Endothelial cell of umbilical vein (primary cell): ENCODE measurements around the gene PDX1. TPM values are rescaled to one million over a fixed set of nuclear protein-coding genes. Genes with fewer than 3 reads are reported as not detected.

ENCODE experiments used
- BruUV-seq: library from RNA; stranded (reverse); fragments of 400-500 nt; replicated peaks from 2 replicates; lab custom pipeline; 2021; lab: Mats Ljungman, UMichigan
- CTCF ChIA-PET: fragments of 300-600, 350-600 bp; sonication (Branson Sonifier 250); formaldehyde crosslinking; loops from one replicate; lab custom pipeline; 2021; ENCODE audit warnings: antibody characterized with exemption, inconsistent platforms; lab: Charles Lee
- POLR2A ChIA-PET: fragments of 300-600, 350-600 bp; sonication (Branson Sonifier 250); formaldehyde crosslinking; loops from one replicate; lab custom pipeline; 2021; ENCODE audit warnings: antibody characterized with exemption, inconsistent platforms; lab: Charles Lee
- DNase-seq: peaks from one replicate; pipeline ENCODE4 v3.0.0-alpha.2; 2011; ENCODE audit warnings: low read depth, low spot score
- FAIRE-seq: peaks from 2 replicates; lab custom pipeline; 2011; peaks lifted over from hg19 to GRCh38; lab: Jason Lieb, UNC
- H2AFZ ChIP-seq: 2 replicates; pipeline ENCODE4 v1.6.0; 2012; ENCODE audit warnings: low read depth, low read length, control low read depth, inconsistent platforms
- H3K27ac ChIP-seq: 2 replicates; pipeline ENCODE4 v1.5.1; 2011; ENCODE audit warnings: low read depth, mild to moderate bottlenecking, control low read depth, low read length, moderate library complexity; ENCODE audit not compliant: insufficient read depth
- H3K27me3 ChIP-seq, 2 experiments: 2 replicates each; pipeline versions ENCODE4 v1.6.0 to v1.6.1; 2011; ENCODE audit warnings: low read length in 2 of 2, mixed read lengths in 1 of 2; ENCODE audit not compliant: control insufficient read depth in 2 of 2, insufficient read depth in 2 of 2
- H3K36me3 ChIP-seq, 2 experiments: 2 replicates in 1 of 2; 3 replicates in 1 of 2; pipeline ENCODE4 v1.5.1; 2011; ENCODE audit warnings: low read length in 2 of 2, mild to moderate bottlenecking in 1 of 2, moderate library complexity in 1 of 2; ENCODE audit not compliant: control insufficient read depth in 2 of 2, insufficient read depth in 2 of 2; ENCODE audit errors: extremely low read depth in 1 of 2
- H3K4me1 ChIP-seq: 3 replicates; pipeline ENCODE4 v1.5.1; 2011; ENCODE audit warnings: mild to moderate bottlenecking, low read length; ENCODE audit not compliant: control insufficient read depth, insufficient read depth; ENCODE audit errors: extremely low read depth
- H3K4me2 ChIP-seq: 2 replicates; pipeline ENCODE4 v1.6.1; 2011; ENCODE audit warnings: low read length, control low read depth, mixed read lengths; ENCODE audit not compliant: insufficient read depth
- H3K4me3 ChIP-seq, 3 experiments: fragments of 200-600 bp in 1 of 3; sonication (generic), shearing (Covaris generic) in 1 of 3; replicated peaks in 1 of 3; 2 replicates each; pipeline ENCODE4 v1.5.1; 2011 to 2016; ENCODE audit warnings: control low read depth in 3 of 3, low read length in 3 of 3, mild to moderate bottlenecking in 2 of 3, inconsistent platforms in 1 of 3, low read depth in 1 of 3, moderate library complexity in 1 of 3; ENCODE audit not compliant: insufficient read depth in 1 of 3
- H3K79me2 ChIP-seq: 2 replicates; pipeline ENCODE4 v1.6.0; 2012; ENCODE audit warnings: low read length, inconsistent platforms; ENCODE audit not compliant: control insufficient read depth, insufficient read depth
- H3K9ac ChIP-seq: replicated peaks from 2 replicates; pipeline ENCODE3; 2011; ENCODE audit warnings: low read length, control low read depth; ENCODE audit not compliant: insufficient read depth; ENCODE audit errors: extremely low read depth
- H3K9me1 ChIP-seq: replicated peaks from 3 replicates; pipeline ENCODE4 v1.6.0; 2011; ENCODE audit warnings: mild to moderate bottlenecking, low read length; ENCODE audit not compliant: control insufficient read depth, insufficient read depth; ENCODE audit errors: extremely low read depth
- H3K9me3 ChIP-seq: replicated peaks from 2 replicates; pipeline ENCODE4 v1.5.1; 2012; ENCODE audit warnings: low read length, inconsistent platforms; ENCODE audit not compliant: control insufficient read depth, insufficient read depth
- H4K20me1 ChIP-seq: replicated peaks from 2 replicates; pipeline ENCODE3; 2011; ENCODE audit warnings: mild to moderate bottlenecking, low read length; ENCODE audit not compliant: control insufficient read depth, insufficient read depth; ENCODE audit errors: extremely low read depth
- EZH2 ChIP-seq: IDR thresholded peaks from 2 replicates; pipeline ENCODE4 v1.6.1; 2012; ENCODE audit warnings: borderline replicate concordance, low read depth, mild to moderate bottlenecking, moderate library complexity, low read length, inconsistent platforms; ENCODE audit not compliant: severe bottlenecking
- FOS ChIP-seq: IDR thresholded peaks from 2 replicates; pipeline ENCODE4 v1.6.1; 2011; ENCODE audit warnings: mild to moderate bottlenecking, low read length, moderate library complexity, borderline replicate concordance; ENCODE audit not compliant: insufficient read depth
- GATA2 ChIP-seq: IDR thresholded peaks from 2 replicates; pipeline ENCODE4 v1.7.0; 2011; ENCODE audit warnings: low read depth, mild to moderate bottlenecking, moderate library complexity, mixed read lengths, low read length; ENCODE audit not compliant: insufficient read length, insufficient read depth
- JUN ChIP-seq: IDR thresholded peaks from 2 replicates; pipeline ENCODE4 v1.6.1; 2011; ENCODE audit warnings: borderline replicate concordance, low read depth; ENCODE audit not compliant: insufficient read length, insufficient read depth
- MAX ChIP-seq: IDR thresholded peaks from 2 replicates; pipeline ENCODE4 v1.6.1; 2011; ENCODE audit not compliant: insufficient read depth, insufficient read length
- MYC ChIP-seq: IDR thresholded peaks from one replicate; pipeline ENCODE4 v1.6.1; 2011; ENCODE audit warnings: mild to moderate bottlenecking, low read depth, low read length
- POLR2A ChIP-seq: IDR thresholded peaks from 2 replicates; pipeline ENCODE4 v1.6.1; 2012; ENCODE audit warnings: low read depth, mild to moderate bottlenecking, control low read depth, low read length
- POLR2AphosphoS5 ChIP-seq: IDR thresholded peaks from 2 replicates; pipeline ENCODE4 v1.6.1; 2012; ENCODE audit warnings: low read depth, mild to moderate bottlenecking, control low read depth, low read length, moderate library complexity; ENCODE audit not compliant: insufficient read depth
- dilution Hi-C: fragments of 300-500 bp; cut with MboI; formaldehyde crosslinking; loops from one replicate; pipeline ENCODE4 v1.15.0; 2019; ENCODE audit warnings: low sequenced_read_pairs; ENCODE audit not compliant: extremely low pct_ligation_motif_present
- intact Hi-C: fragments of 100-400 bp; cut with micrococcal nuclease; formaldehyde crosslinking; loops from one replicate; pipeline ENCODE4 v1.10.0; 2022
- polyA plus RNA-seq, 4 experiments: library from polyadenylated mRNA; depleted of rRNA in 3 of 4; stranded (reverse) in 3 of 4; unstranded in 1 of 4; fragments of >200 nt; gene quantifications; 2 replicates each; pipeline versions ENCODE4 v1.2.1 to v1.2.3, GENCODE V29; 2011 to 2012; ENCODE audit warnings: missing spikeins in 1 of 4
- total RNA-seq: library from RNA; stranded (reverse); gene quantifications from 2 replicates; pipeline ENCODE4 v1.2.3, GENCODE V29; 2021
- TF ChIP-seq, protein P1 (sequence below), 2 donors: IDR thresholded peaks; 1 replicate in 1 of 2; 2 replicates in 1 of 2; pipeline ENCODE4 v1.5.1; 2011; ENCODE audit warnings: low read length in 2 of 2, mild to moderate bottlenecking in 2 of 2, moderate library complexity in 2 of 2, control low read depth in 1 of 2, inconsistent platforms in 1 of 2, low read depth in 1 of 2; ENCODE audit not compliant: insufficient read depth in 1 of 2; ENCODE audit errors: extremely low read depth in 1 of 2

Gene PDX1
- total and polyA plus RNA-seq, 2 donors (not counting 3 experiments of a cell fraction or from before 2014, with no cell fraction given) = not detected

GRCh38 chr13:27907121-27907787 is 12.5 kb upstream of the PDX1 start:
- ChIA-PET CTCF (no interaction called here), POLR2A (no interaction called here)
- Histone ChIP-seq H3K9me1 (no peaks in the 10 kb centered on the region), H3K4me1 (no peaks in the 10 kb centered on the region), H3K79me2 (no peaks in the 10 kb centered on the region), H3K9me3 (no peaks in the 10 kb centered on the region), H2AFZ (no peak overlapping the region), H4K20me1 (no peaks in the 10 kb centered on the region), H3K36me3 (no peaks in the 10 kb centered on the region), H3K4me2 (no peak overlapping the region), H3K4me3 (no peak overlapping the region), H3K9ac (no peak overlapping the region), H3K27ac (no peak overlapping the region), H3K27me3 (peaks cover 7 to 19% of the 10 kb centered on the region in 2 experiments)
- BruUV-seq = no TSS peak
- no peak for TF ChIP-seq JUN
- no peak for TF ChIP-seq EZH2
- no peak for TF ChIP-seq POLR2AphosphoS5
- no peak for TF ChIP-seq FOS
- TF ChIP-seq GATA2 = no peak
- TF ChIP-seq, protein P1, sequence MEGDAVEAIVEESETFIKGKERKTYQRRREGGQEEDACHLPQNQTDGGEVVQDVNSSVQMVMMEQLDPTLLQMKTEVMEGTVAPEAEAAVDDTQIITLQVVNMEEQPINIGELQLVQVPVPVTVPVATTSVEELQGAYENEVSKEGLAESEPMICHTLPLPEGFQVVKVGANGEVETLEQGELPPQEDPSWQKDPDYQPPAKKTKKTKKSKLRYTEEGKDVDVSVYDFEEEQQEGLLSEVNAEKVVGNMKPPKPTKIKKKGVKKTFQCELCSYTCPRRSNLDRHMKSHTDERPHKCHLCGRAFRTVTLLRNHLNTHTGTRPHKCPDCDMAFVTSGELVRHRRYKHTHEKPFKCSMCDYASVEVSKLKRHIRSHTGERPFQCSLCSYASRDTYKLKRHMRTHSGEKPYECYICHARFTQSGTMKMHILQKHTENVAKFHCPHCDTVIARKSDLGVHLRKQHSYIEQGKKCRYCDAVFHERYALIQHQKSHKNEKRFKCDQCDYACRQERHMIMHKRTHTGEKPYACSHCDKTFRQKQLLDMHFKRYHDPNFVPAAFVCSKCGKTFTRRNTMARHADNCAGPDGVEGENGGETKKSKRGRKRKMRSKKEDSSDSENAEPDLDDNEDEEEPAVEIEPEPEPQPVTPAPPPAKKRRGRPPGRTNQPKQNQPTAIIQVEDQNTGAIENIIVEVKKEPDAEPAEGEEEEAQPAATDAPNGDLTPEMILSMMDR (IDR thresholded peaks at IDR 0.05; ENCODE audit: extremely low read depth in 1 of 2, insufficient read depth in 1 of 2, low read depth in 1 of 2, low read length in 2 of 2) = no peak
- no peak for TF ChIP-seq POLR2A
- no peak for TF ChIP-seq MYC
- no peak for TF ChIP-seq MAX
- DNase-seq (no peak), FAIRE-seq (no peak)
- dilution Hi-C loops (no loop called here), intact Hi-C loops (no loop called here)
